Neuronal stem cell (in vitro differentiated cells): ENCODE measurements around the gene GTPBP8.

Experiments used
- DNase-seq: peaks from one replicate; pipeline ENCODE4 v3.0.0-alpha.2; 2013; ENCODE audit warnings: low spot score
- H2AFZ ChIP-seq: one replicate; pipeline ENCODE4 v1.6.1; 2013; ENCODE audit warnings: mild to moderate bottlenecking, low read length, inconsistent platforms
- H2AK5ac ChIP-seq: 2 replicates; pipeline ENCODE4 v1.6.1; 2013; ENCODE audit warnings: low read depth, mild to moderate bottlenecking, inconsistent platforms, low read length, moderate library complexity, mixed read lengths
- H2BK120ac ChIP-seq: 2 replicates; pipeline ENCODE4 v1.6.1; 2013; ENCODE audit warnings: low read depth, mild to moderate bottlenecking, inconsistent platforms, low read length, moderate library complexity, mixed read lengths
- H2BK12ac ChIP-seq: one replicate; pipeline ENCODE4 v1.6.1; 2013; ENCODE audit warnings: low read length, inconsistent platforms
- H2BK15ac ChIP-seq: 2 replicates; pipeline ENCODE4 v1.6.1; 2013; ENCODE audit warnings: mild to moderate bottlenecking, low read length, inconsistent platforms, mixed read lengths
- H2BK5ac ChIP-seq: one replicate; pipeline ENCODE4 v1.6.1; 2013; ENCODE audit warnings: inconsistent platforms, mild to moderate bottlenecking, low read length, moderate library complexity
- H3K14ac ChIP-seq: one replicate; pipeline ENCODE4 v1.6.1; 2013; ENCODE audit warnings: low read length, inconsistent platforms
- H3K18ac ChIP-seq: 2 replicates; pipeline ENCODE4 v1.6.1; 2013; ENCODE audit warnings: low read length, inconsistent platforms
- H3K23ac ChIP-seq: 2 replicates; pipeline ENCODE4 v1.6.1; 2013; ENCODE audit warnings: low read depth, mild to moderate bottlenecking, mixed read lengths, low read length, inconsistent platforms; ENCODE audit not compliant: poor library complexity
- H3K27ac ChIP-seq: replicated peaks from 3 replicates; pipeline ENCODE4 v1.5.1; 2013; ENCODE audit warnings: low read length, inconsistent platforms
- H3K27me3 ChIP-seq, 3 experiments: 2 replicates each; pipeline ENCODE4 v1.6.1; 2013; ENCODE audit warnings: low read length in 3 of 3, mild to moderate bottlenecking in 2 of 3, inconsistent platforms in 1 of 3, low read depth in 1 of 3, mixed read lengths in 1 of 3, moderate library complexity in 1 of 3; ENCODE audit not compliant: control insufficient read depth in 3 of 3, insufficient read depth in 3 of 3
- H3K36me3 ChIP-seq, 2 donors: replicated peaks in 1 of 2; 2 replicates each; pipeline ENCODE4 v1.6.1; 2013; ENCODE audit warnings: low read length in 2 of 2; ENCODE audit not compliant: control insufficient read depth in 2 of 2, insufficient read depth in 2 of 2
- H3K4ac ChIP-seq: 2 replicates; pipeline ENCODE4 v1.6.1; 2013; ENCODE audit warnings: inconsistent platforms, mild to moderate bottlenecking, low read length, moderate library complexity
- H3K4me1 ChIP-seq, 2 donors: 1 replicate in 1 of 2; 2 replicates in 1 of 2; pipeline ENCODE4 v1.6.1; 2013; ENCODE audit warnings: low read length in 2 of 2, low read depth in 1 of 2; ENCODE audit not compliant: control insufficient read depth in 2 of 2, insufficient read depth in 1 of 2
- H3K4me2 ChIP-seq: one replicate; pipeline ENCODE4 v1.6.1; 2013; ENCODE audit warnings: mild to moderate bottlenecking, low read length, inconsistent platforms; ENCODE audit not compliant: insufficient read depth, poor library complexity, severe bottlenecking
- H3K4me3 ChIP-seq, 2 donors: 2 replicates each; pipeline ENCODE4 v1.5.1; 2013; ENCODE audit warnings: low read length in 2 of 2, mild to moderate bottlenecking in 2 of 2, inconsistent platforms in 1 of 2, moderate library complexity in 1 of 2
- H3K79me1 ChIP-seq: one replicate; pipeline ENCODE4 v1.6.1; 2013; ENCODE audit warnings: low read depth, mild to moderate bottlenecking, inconsistent platforms, low read length, moderate library complexity
- H3K9ac ChIP-seq: one replicate; pipeline ENCODE4 v1.6.1; 2013; ENCODE audit warnings: mild to moderate bottlenecking, low read depth, low read length, inconsistent platforms; ENCODE audit not compliant: poor library complexity
- H3K9me3 ChIP-seq, 2 donors: replicated peaks in 1 of 2; 2 replicates each; pipeline versions ENCODE3 to v1.6.1; 2013; ENCODE audit warnings: low read length in 2 of 2, mild to moderate bottlenecking in 2 of 2, inconsistent platforms in 1 of 2, low read depth in 1 of 2, mixed read lengths in 1 of 2, moderate library complexity in 1 of 2; ENCODE audit not compliant: control insufficient read depth in 2 of 2, insufficient read depth in 1 of 2
- H4K8ac ChIP-seq: one replicate; pipeline ENCODE4 v1.6.1; 2013; ENCODE audit warnings: low read depth, mild to moderate bottlenecking, inconsistent platforms, low read length, moderate library complexity
- H4K91ac ChIP-seq: one replicate; pipeline ENCODE4 v1.6.1; 2013; ENCODE audit warnings: low read length, low read depth, mild to moderate bottlenecking, inconsistent platforms; ENCODE audit not compliant: poor library complexity
- WGBS, 2 donors: extraction: QIAGEN DNeasy Blood & Tissue Kit; methylation state at CpG; one replicate each; pipeline ENCODE4 v1.1.7; 2013; ENCODE audit warnings: missing lambda C conversion rate in 2 of 2, mixed read lengths in 1 of 2; ENCODE audit not compliant: insufficient read length in 2 of 2, insufficient replicate concordance in 1 of 2; ENCODE audit errors: extremely low coverage in 2 of 2; 5-methylcytosine and 5-hydroxymethylcytosine counted together

Gene GTPBP8

GRCh38 chr3:112987710-112988334 is 3.0 kb upstream of the GTPBP8 start:
- Histone ChIP-seq H2AK5ac (peak overlapping the region; percentile 66), H3K23ac (no peak overlapping the region), H3K4ac (no peak overlapping the region), H3K27ac (no peak overlapping the region), H3K9me3 (no peaks in the 10 kb centered on the region), H3K4me1 (peaks cover 2 to 9% of the 10 kb centered on the region in 2 donors), H3K4me3 (no peak overlapping the region), H3K79me1 (no peaks in the 10 kb centered on the region), H4K91ac (no peak overlapping the region), H2BK12ac (no peak overlapping the region), H4K8ac (no peak overlapping the region), H3K36me3 (no peaks in the 10 kb centered on the region), H3K27me3 (peaks cover 0 to 25% (median 0%) of the 10 kb centered on the region in 3 experiments), H2BK120ac (no peak overlapping the region), H2AFZ (no peak overlapping the region), H2BK5ac (no peak overlapping the region), H3K4me2 (no peak overlapping the region), H3K9ac (no peak overlapping the region), H3K14ac (no peak overlapping the region), H2BK15ac (no peak overlapping the region), H3K18ac (no peak overlapping the region)
- no peak for DNase-seq
- WGBS, 2 donors: no CpG with 5 or more reads among the region's 9 CpGs

GRCh38 chr3:112995800-112996199 is 5.0 kb downstream of the GTPBP8 start:
- no peak overlapping the region for H3K23ac ChIP-seq
- no peaks in the 10 kb centered on the region for H3K27me3 ChIP-seq
- H2BK120ac ChIP-seq: no peak overlapping the region
- no peaks in the 10 kb centered on the region for H3K79me1 ChIP-seq
- H2AFZ ChIP-seq: no peak overlapping the region
- DNase-seq: no peak
- no peak overlapping the region for H3K4me3 ChIP-seq
- no CpG with 5 or more reads among the region's 4 CpGs for WGBS, 2 donors
- peaks cover 0 to 9% of the 10 kb centered on the region in 2 donors for H3K4me1 ChIP-seq
- no peak overlapping the region for H2BK12ac ChIP-seq
- H3K4ac ChIP-seq: no peak overlapping the region
- no peak overlapping the region for H2AK5ac ChIP-seq
- H3K4me2 ChIP-seq: no peak overlapping the region
- no peak overlapping the region for H3K14ac ChIP-seq
- H4K91ac ChIP-seq: no peak overlapping the region
- H3K18ac ChIP-seq: no peak overlapping the region
- H3K27ac ChIP-seq: no peak overlapping the region
- H3K9ac ChIP-seq: no peak overlapping the region
- no peak overlapping the region for H4K8ac ChIP-seq
- H2BK5ac ChIP-seq: no peak overlapping the region
- H3K9me3 ChIP-seq: no peaks in the 10 kb centered on the region
- no peak overlapping the region for H2BK15ac ChIP-seq
- peaks cover 5 to 60% of the 10 kb centered on the region in 2 donors for H3K36me3 ChIP-seq

- H3K36me3 ChIP-seq: peaks cover 18 to 99% of the 10 kb centered on the region in 2 donors
- WGBS, 2 donors: no CpG with 5 or more reads among the region's 4 CpGs
Observed at GRCh38 chr3:113000691-113001090, 9.9 kb downstream of the GTPBP8 start.

GRCh38 chr3:113002037-113002436 is 11.3 kb downstream of the GTPBP8 start:
- H3K4me2 ChIP-seq: no peak overlapping the region
- no peak overlapping the region for H3K18ac ChIP-seq
- no peak overlapping the region for H2AFZ ChIP-seq
- no peak overlapping the region for H3K27ac ChIP-seq
- H3K79me1 ChIP-seq: no peaks in the 10 kb centered on the region
- H2AK5ac ChIP-seq: no peak overlapping the region
- no peaks in the 10 kb centered on the region for H3K27me3 ChIP-seq
- no peak overlapping the region for H3K9ac ChIP-seq
- peaks cover 18 to 100% of the 10 kb centered on the region in 2 donors for H3K36me3 ChIP-seq
- H3K23ac ChIP-seq: no peak overlapping the region
- H3K4me1 ChIP-seq: no peaks in the 10 kb centered on the region
- H2BK5ac ChIP-seq: no peak overlapping the region
- H3K4me3 ChIP-seq: no peak overlapping the region
- no peak overlapping the region for H4K91ac ChIP-seq
- no peaks in the 10 kb centered on the region for H3K9me3 ChIP-seq
- H2BK15ac ChIP-seq: no peak overlapping the region
- no peak overlapping the region for H4K8ac ChIP-seq
- no peak overlapping the region for H2BK120ac ChIP-seq
- H3K14ac ChIP-seq: no peak overlapping the region
- DNase-seq: no peak
- H2BK12ac ChIP-seq: no peak overlapping the region
- H3K4ac ChIP-seq: no peak overlapping the region

More at GRCh38 chr3:113000691-113001090, 9.9 kb downstream of the GTPBP8 start:
- Histone ChIP-seq H2AK5ac (no peak overlapping the region), H3K4me1 (no peaks in the 10 kb centered on the region), H3K9ac (no peak overlapping the region), H3K4me2 (no peak overlapping the region), H4K91ac (no peak overlapping the region), H3K27ac (no peak overlapping the region), H2BK5ac (no peak overlapping the region), H2BK12ac (no peak overlapping the region), H3K79me1 (no peaks in the 10 kb centered on the region), H3K27me3 (no peaks in the 10 kb centered on the region), H3K18ac (no peak overlapping the region), H2AFZ (no peak overlapping the region), H3K4me3 (no peak overlapping the region), H3K9me3 (no peaks in the 10 kb centered on the region), H3K4ac (no peak overlapping the region), H4K8ac (no peak overlapping the region), H3K14ac (no peak overlapping the region), H3K23ac (no peak overlapping the region), H2BK15ac (no peak overlapping the region), H2BK120ac (no peak overlapping the region)
- DNase-seq: no peak
